ENCODE results near the gene TRIO.

DNA sequence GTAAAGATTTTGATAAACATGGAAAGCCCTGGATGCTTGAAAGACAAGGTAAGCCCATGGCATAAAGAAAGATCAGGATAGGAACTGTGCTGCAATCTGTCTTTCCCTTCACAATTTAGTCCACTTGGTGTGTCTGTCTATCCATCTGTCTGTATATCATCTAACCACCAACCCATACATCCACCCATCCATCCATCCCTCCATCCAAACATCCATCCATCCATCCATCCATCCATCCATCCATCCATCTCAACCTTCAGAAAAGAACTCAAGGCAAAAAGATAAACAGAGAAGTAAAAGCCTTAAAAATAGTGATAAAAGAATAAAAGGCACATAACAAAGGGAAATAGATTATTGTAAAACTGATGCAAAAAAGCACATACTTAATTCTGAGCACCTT lies 15.1 kb upstream of the TRIO start:
- TF ChIP-seq PRDM1 (tag by site-specific recombination; IDR thresholded peaks at IDR 0.05) (no peak), CTCF (tag by site-specific recombination; IDR thresholded peaks at IDR 0.05) (no peak), KLF9 (tag by site-specific recombination; IDR thresholded peaks at IDR 0.05; ENCODE audit: low read depth) (no peak), KLF16 (tag by site-specific recombination; IDR thresholded peaks at IDR 0.05) (no peak), ZNF274 (IDR thresholded peaks at IDR 0.05; ENCODE audit: low read length) (no peak), ZNF274 (tag by site-specific recombination; IDR thresholded peaks at IDR 0.05; ENCODE audit: borderline replicate concordance) (no peak), ZNF776 (tag by site-specific recombination; IDR thresholded peaks at IDR 0.05; ENCODE audit: borderline replicate concordance) (no peak), GLI4 (tag by site-specific recombination; IDR thresholded peaks at IDR 0.05) (no peak), ZNF660 (tag by site-specific recombination; IDR thresholded peaks at IDR 0.05) (no peak), ZNF221 (tag by site-specific recombination; IDR thresholded peaks at IDR 0.05; ENCODE audit: borderline replicate concordance) (no peak), ZNF777 (tag by site-specific recombination; IDR thresholded peaks at IDR 0.05; ENCODE audit: borderline replicate concordance) (no peak)
